DOHH2 (cell line): ENCODE results near the gene FCRL4.

Experiments used
- H3F3A ChIP-seq: fragments of 200-600 bp; sonication (generic), shearing (Covaris generic); 2 replicates; pipeline ENCODE4 v1.6.0; 2016; ENCODE audit warnings: antibody characterized with exemption, mild to moderate bottlenecking; ENCODE audit not compliant: control insufficient read depth, insufficient read depth
- H3K27ac ChIP-seq: fragments of 200-600 bp; sonication (generic); 2 replicates; pipeline ENCODE4 v1.5.1; 2014; ENCODE audit warnings: low read depth, mild to moderate bottlenecking, low read length, moderate library complexity
- H3K27me3 ChIP-seq: fragments of 200-600 bp; sonication (generic); 2 replicates; pipeline ENCODE4 v1.6.1; 2014; ENCODE audit warnings: mild to moderate bottlenecking, low read length, mixed read lengths; ENCODE audit not compliant: control insufficient read depth
- H3K36me3 ChIP-seq: fragments of 200-600 bp; sonication (generic); 2 replicates; pipeline ENCODE4 v1.6.1; 2014; ENCODE audit warnings: mild to moderate bottlenecking, low read length, moderate library complexity, mixed read lengths; ENCODE audit not compliant: control insufficient read depth
- H3K4me1 ChIP-seq: fragments of 200-600 bp; sonication (generic); 2 replicates; pipeline ENCODE4 v1.6.1; 2014; ENCODE audit warnings: mild to moderate bottlenecking, low read length, mixed read lengths; ENCODE audit not compliant: control insufficient read depth
- H3K4me2 ChIP-seq: fragments of 200-600 bp; sonication (generic); 2 replicates; pipeline ENCODE4 v1.6.0; 2014; ENCODE audit warnings: mild to moderate bottlenecking, low read length, moderate library complexity
- H3K4me3 ChIP-seq: fragments of 200-600 bp; sonication (generic); 2 replicates; pipeline ENCODE4 v1.5.1; 2014; ENCODE audit warnings: mild to moderate bottlenecking, low read length, mixed read lengths
- H3K79me2 ChIP-seq: fragments of 200-600 bp; sonication (generic); 2 replicates; pipeline ENCODE4 v1.6.1; 2014; ENCODE audit warnings: mild to moderate bottlenecking, low read length, mixed read lengths; ENCODE audit not compliant: control insufficient read depth
- H3K9me2 ChIP-seq: fragments of 200-600 bp; sonication (generic); replicated peaks from 2 replicates; pipeline ENCODE4 v1.6.1; 2014; ENCODE audit warnings: mild to moderate bottlenecking, low read length, mixed read lengths; ENCODE audit not compliant: control insufficient read depth
- H3K9me3 ChIP-seq: fragments of 200-600 bp; sonication (generic); 2 replicates; pipeline ENCODE4 v1.6.1; 2014; ENCODE audit warnings: antibody characterized with exemption, low read length, mixed read lengths; ENCODE audit not compliant: control insufficient read depth, insufficient read depth
- H4K20me1 ChIP-seq: fragments of 200-600 bp; sonication (generic); 2 replicates; pipeline ENCODE4 v1.6.0; 2014; ENCODE audit warnings: low read depth, mild to moderate bottlenecking, antibody characterized with exemption, low read length, moderate library complexity; ENCODE audit not compliant: control insufficient read depth, insufficient read depth
- CTCF ChIP-seq: fragments of 200-600 bp; sonication (generic); IDR thresholded peaks from one replicate; pipeline ENCODE4 v1.5.1; 2014; ENCODE audit warnings: antibody characterized with exemption, mild to moderate bottlenecking, low read depth, low read length; ENCODE audit not compliant: poor library complexity, severe bottlenecking
- EZH2phosphoT487 ChIP-seq: fragments of 200-600 bp; sonication (generic); IDR thresholded peaks from 2 replicates; pipeline ENCODE4 v1.6.1; 2017; ENCODE audit warnings: borderline replicate concordance, mild to moderate bottlenecking, antibody characterized with exemption, low read length, moderate library complexity, mixed read lengths

The FCRL4 gene

GRCh38 chr1:157580179-157580827 lies 17.6 kb downstream of the FCRL4 start:
- Histone ChIP-seq H3K27me3 (no peaks in the 10 kb centered on the region), H3K4me2 (no peak overlapping the region; the same call in 1 of the 2 replicates), H3K36me3 (no peaks in the 10 kb centered on the region), H3K27ac (no peak overlapping the region), H3K79me2 (no peaks in the 10 kb centered on the region), H3K9me3 (no peaks in the 10 kb centered on the region), H4K20me1 (no peaks in the 10 kb centered on the region), H3K4me3 (no peak overlapping the region), H3K9me2 (no peaks in the 10 kb centered on the region), H3F3A (no peaks in the 10 kb centered on the region), H3K4me1 (peaks cover 31% of the 10 kb centered on the region)
- TF ChIP-seq CTCF (peak; percentile 79), EZH2phosphoT487 (no peak)

- Histone ChIP-seq H3K4me3 (no peak overlapping the region), H3K79me2 (no peaks in the 10 kb centered on the region), H3K27me3 (no peaks in the 10 kb centered on the region), H3F3A (no peaks in the 10 kb centered on the region), H3K36me3 (no peaks in the 10 kb centered on the region), H3K9me2 (no peaks in the 10 kb centered on the region), H3K27ac (no peak overlapping the region), H4K20me1 (no peaks in the 10 kb centered on the region), H3K4me1 (peaks cover 31% of the 10 kb centered on the region), H3K9me3 (no peaks in the 10 kb centered on the region), H3K4me2 (no peak overlapping the region)
- no peak for TF ChIP-seq EZH2phosphoT487
Observed at GRCh38 chr1:157577420-157577819, 20.5 kb downstream of the FCRL4 start.

- H4K20me1 ChIP-seq = no peaks in the 10 kb centered on the region
- no peak overlapping the region for H3K4me3 ChIP-seq
- H3K27me3 ChIP-seq = no peaks in the 10 kb centered on the region
- TF ChIP-seq CTCF (no peak), EZH2phosphoT487 (no peak)
- no peaks in the 10 kb centered on the region for H3K9me3 ChIP-seq
- H3K4me2 ChIP-seq = no peak overlapping the region
- no peak overlapping the region for H3K27ac ChIP-seq
- H3K79me2 ChIP-seq = no peaks in the 10 kb centered on the region
- no peaks in the 10 kb centered on the region for H3K9me2 ChIP-seq
- H3K36me3 ChIP-seq = no peaks in the 10 kb centered on the region
- H3K4me1 ChIP-seq = peaks cover 19% of the 10 kb centered on the region
- no peaks in the 10 kb centered on the region for H3F3A ChIP-seq
Observed at GRCh38 chr1:157575744-157576143, 22.1 kb downstream of the FCRL4 start.

GRCh38 chr1:157574836-157575235 lies 23.0 kb downstream of the FCRL4 start:
- no peak overlapping the region for H3K27ac ChIP-seq
- no peaks in the 10 kb centered on the region for H3K9me3 ChIP-seq
- TF ChIP-seq CTCF = no peak
- TF ChIP-seq EZH2phosphoT487 = no peak
- H3K9me2 ChIP-seq = no peaks in the 10 kb centered on the region
- no peak overlapping the region for H3K4me3 ChIP-seq
- H4K20me1 ChIP-seq = no peaks in the 10 kb centered on the region
- H3K27me3 ChIP-seq = no peaks in the 10 kb centered on the region
- H3K4me1 ChIP-seq = peaks cover 12% of the 10 kb centered on the region
- H3K79me2 ChIP-seq = no peaks in the 10 kb centered on the region
- no peak overlapping the region for H3K4me2 ChIP-seq
- H3F3A ChIP-seq = no peaks in the 10 kb centered on the region
- no peaks in the 10 kb centered on the region for H3K36me3 ChIP-seq
